GM12878 (cell line): Measurements from ENCODE around the gene DIO3. TPM values are rescaled to one million over a fixed set of nuclear protein-coding genes. Genes with fewer than 3 reads are reported as not detected.

Experiments used
- ATAC-seq: fragments of 200-7000 bp; cut with Tn5 transposase; 3 replicates; pipeline ENCODE4 v1.9.1; 2020; ENCODE audit warnings: mild to moderate bottlenecking, moderate library complexity
- BruUV-seq: library from RNA; stranded (reverse); fragments of 400-500 nt; replicated peaks from 2 replicates; lab custom pipeline; 2021; lab: Mats Ljungman, UMichigan
- CTCF ChIA-PET: fragments of 300-600 bp; sonication (Branson Sonifier 250); formaldehyde crosslinking; extraction: SDS; loops from one replicate; lab custom pipeline; 2021; ENCODE audit warnings: inconsistent platforms; lab: Yijun Ruan, JAX
- POLR2A ChIA-PET: fragments of 350-600 bp; formaldehyde crosslinking; extraction: SDS; loops from one replicate; lab custom pipeline; 2021; ENCODE audit warnings: inconsistent platforms; lab: Charles Lee
- RAD21 ChIA-PET: fragments of 300-600 bp; sonication (Branson Sonifier 250); formaldehyde crosslinking; loops from one replicate; lab custom pipeline; 2023; ENCODE audit warnings: antibody characterized with exemption; ENCODE audit not compliant: unreplicated experiment; lab: Charles Lee
- SMC1A ChIA-PET: fragments of 300-600 bp; sonication (Branson Sonifier 250); formaldehyde crosslinking; loops from one replicate; lab custom pipeline; 2023; ENCODE audit not compliant: unreplicated experiment, uncharacterized antibody; lab: Charles Lee
- DNase-seq: peaks from one replicate; pipeline ENCODE4 v3.0.0-alpha.2; 2011; ENCODE audit warnings: low read depth, low spot score
- FAIRE-seq: peaks from 3 replicates; lab custom pipeline; 2011; peaks lifted over from hg19 to GRCh38; lab: Jason Lieb, UNC
- H2AFZ ChIP-seq: 2 replicates; pipeline ENCODE4 v1.6.0; 2011; ENCODE audit warnings: low read depth, low read length, control low read depth; ENCODE audit not compliant: control insufficient read depth
- H3K27ac ChIP-seq: 2 replicates; pipeline ENCODE4 v1.5.1; 2011; ENCODE audit warnings: control low read depth; ENCODE audit not compliant: control insufficient read depth, insufficient read depth
- H3K27me3 ChIP-seq, 2 experiments: replicated peaks in 1 of 2; 2 replicates each; pipeline versions ENCODE4 v1.6.0 to v1.6.1; 2011; ENCODE audit warnings: low read length in 1 of 2; ENCODE audit not compliant: control insufficient read depth in 2 of 2, insufficient read depth in 2 of 2
- H3K36me3 ChIP-seq, 2 experiments: 2 replicates each; pipeline ENCODE4 v1.5.1; 2011; ENCODE audit warnings: low read length in 1 of 2; ENCODE audit not compliant: control insufficient read depth in 2 of 2, insufficient read depth in 2 of 2
- H3K4me1 ChIP-seq: 2 replicates; pipeline ENCODE4 v1.6.1; 2011; ENCODE audit warnings: mild to moderate bottlenecking, low read length, moderate library complexity, mixed read lengths; ENCODE audit not compliant: control insufficient read depth, insufficient read depth
- H3K4me2 ChIP-seq: 2 replicates; pipeline ENCODE4 v1.6.0; 2011; ENCODE audit warnings: control low read depth; ENCODE audit not compliant: control insufficient read depth, insufficient read depth
- H3K4me3 ChIP-seq: fragments of 200-600 bp; sonication (generic); 2 replicates; pipeline ENCODE4 v1.5.1; 2016
- H3K79me2 ChIP-seq: 2 replicates; pipeline ENCODE4 v1.6.0; 2011; ENCODE audit warnings: low read length; ENCODE audit not compliant: control insufficient read depth, insufficient read depth
- H3K9ac ChIP-seq: 2 replicates; pipeline ENCODE4 v1.8.0; 2011; ENCODE audit warnings: low read length, control low read depth, mixed read lengths; ENCODE audit not compliant: control insufficient read depth, insufficient read depth
- H3K9me3 ChIP-seq: replicated peaks from 3 replicates; pipeline ENCODE4 v1.5.1; 2011; ENCODE audit warnings: mild to moderate bottlenecking, low read length; ENCODE audit not compliant: control insufficient read depth, insufficient read depth
- H4K20me1 ChIP-seq: 2 replicates; pipeline ENCODE4 v1.6.0; 2011; ENCODE audit not compliant: control insufficient read depth, insufficient read depth
- EGR1 ChIP-seq, 2 experiments: IDR thresholded peaks; 1 replicate in 1 of 2; 2 replicates in 1 of 2; pipeline ENCODE4 v1.6.1; 2011 to 2012; ENCODE audit warnings: low read depth in 2 of 2, low read length in 2 of 2, borderline replicate concordance in 1 of 2, mild to moderate bottlenecking in 1 of 2, moderate library complexity in 1 of 2
- IKZF1 ChIP-seq: fragments of 450-650 bp; conservative IDR thresholded peaks from 2 replicates; pipeline ENCODE4 v1.6.1; 2017; ENCODE audit warnings: antibody characterized with exemption, mild to moderate bottlenecking
- JUND ChIP-seq: IDR thresholded peaks from 2 replicates; pipeline ENCODE4 v1.6.1; 2012; ENCODE audit warnings: low read depth, mild to moderate bottlenecking, low read length, improper control_type of control experiment, moderate library complexity
- SRF ChIP-seq, 2 experiments: IDR thresholded peaks; 2 replicates each; pipeline ENCODE4 v1.6.1; 2011; ENCODE audit warnings: low read depth in 2 of 2, low read length in 2 of 2, mild to moderate bottlenecking in 1 of 2, moderate library complexity in 1 of 2
- SUPT20H ChIP-seq: IDR thresholded peaks from 2 replicates; pipeline ENCODE4 v1.6.1; 2011; ENCODE audit warnings: low read depth, mild to moderate bottlenecking, low read length, moderate library complexity, borderline replicate concordance; ENCODE audit not compliant: control insufficient read depth
- TCF3 ChIP-seq: IDR thresholded peaks from 2 replicates; pipeline ENCODE4 v1.6.1; 2012; ENCODE audit warnings: low read depth, mild to moderate bottlenecking, low read length, borderline replicate concordance; ENCODE audit not compliant: insufficient read depth
- ZSCAN29 ChIP-seq: fragments of 450-650 bp; IDR thresholded peaks from 2 replicates; pipeline ENCODE4 v1.6.1; 2017; ENCODE audit warnings: mild to moderate bottlenecking, moderate library complexity
- WGBS: methylation state at CpG from one replicate; pipeline ENCODE4 v1.1.6; 2016; ENCODE audit warnings: low lambda C conversion rate; ENCODE audit not compliant: insufficient replicate concordance, insufficient coverage; ENCODE audit errors: missing lambda C conversion rate; 5-methylcytosine and 5-hydroxymethylcytosine counted together
- in situ Hi-C: fragments of 300-500 bp; cut with MboI; formaldehyde crosslinking; loops from 9 replicates; pipeline ENCODE4 v1.14.3; 2018; ENCODE audit warnings: mixed read lengths
- intact Hi-C: fragments of 100-400 bp; cut with micrococcal nuclease; formaldehyde crosslinking; loops from one replicate; pipeline ENCODE4 v1.14.2; 2022; ENCODE audit not compliant: unreplicated experiment
- polyA plus RNA-seq, 11 experiments: library from polyadenylated mRNA; depleted of rRNA in 4 of 11; unstranded in 6 of 11; stranded (reverse) in 5 of 11; fragments of >200 nt; fragmentation: Nextera tagmentation in 4 of 11; fragmentation: Illumina TruSeq in 1 of 11; extraction: Ambion mirVana in 4 of 11; extraction: Trizol in 1 of 11; gene quantifications; 1 replicate in 1 of 11; 2 replicates in 10 of 11; pipeline versions ENCODE4 v1.2.1 to v1.2.3, GENCODE V29; 2011 to 2016; ENCODE audit warnings: inconsistent platforms in 2 of 11, missing spikeins in 2 of 11, low read depth in 1 of 11
- total RNA-seq, 4 experiments: library from RNA; depleted of rRNA in 3 of 4; stranded (reverse); fragments of >200 nt in 3 of 4; fragmentation: Illumina TruSeq in 1 of 4; extraction: Trizol in 1 of 4; gene quantifications; 2 replicates each; pipeline versions ENCODE4 v1.2.1 to v1.2.3, GENCODE V29; 2013 to 2021
- TF ChIP-seq, protein P1 (sequence below): fragments of 450-650 bp; conservative IDR thresholded peaks from 2 replicates; pipeline ENCODE4 v1.6.1; 2017; ENCODE audit warnings: mild to moderate bottlenecking, moderate library complexity
- TF ChIP-seq, protein P2 (sequence below), 3 experiments: IDR thresholded peaks in 2 of 3; conservative IDR thresholded peaks in 1 of 3; 2 replicates each; pipeline ENCODE4 v1.5.1; 2011; ENCODE audit warnings: low read depth in 3 of 3, low read length in 3 of 3, mild to moderate bottlenecking in 3 of 3, control low read depth in 2 of 3, moderate library complexity in 2 of 3, inconsistent platforms in 1 of 3, mixed read lengths in 1 of 3; ENCODE audit not compliant: control insufficient read depth in 2 of 3, insufficient read depth in 1 of 3; ENCODE audit errors: extremely low read depth in 1 of 3
- TF ChIP-seq, protein P3 (sequence below): fragments of 150-350 bp; IDR thresholded peaks from 2 replicates; pipeline ENCODE4 v1.6.1; 2014; ENCODE audit warnings: mild to moderate bottlenecking, low read depth, low read length
- TF ChIP-seq, protein P4 (sequence below): IDR thresholded peaks from 2 replicates; pipeline ENCODE4 v1.6.1; 2011; ENCODE audit warnings: borderline replicate concordance, low read depth, mild to moderate bottlenecking, moderate library complexity, low read length; ENCODE audit not compliant: insufficient read depth, poor library complexity, severe bottlenecking

DIO3 gene
- total and polyA plus RNA-seq, 10 of the 15 experiments (the other 5 are each of a cell fraction or from before 2014, with no cell fraction given) = not detected

DNA sequence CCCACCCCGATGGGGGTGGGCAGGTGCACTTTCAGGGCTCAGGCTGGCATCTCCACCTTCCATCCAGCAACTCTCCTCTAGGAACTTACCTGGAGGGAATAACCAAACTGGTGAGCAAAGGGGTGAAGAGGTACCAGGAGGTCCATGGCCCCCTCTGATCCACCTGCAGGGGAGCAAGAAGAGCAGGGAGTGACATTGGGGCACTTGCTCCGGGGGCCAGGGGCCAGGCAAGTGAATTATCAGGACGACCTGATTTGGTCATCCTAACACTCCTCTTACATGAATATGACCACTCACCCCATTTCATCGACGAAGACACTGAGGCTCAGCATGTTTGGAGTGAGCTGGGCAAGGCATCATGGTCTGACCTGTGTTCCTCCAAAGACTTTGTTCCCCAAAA lies 6.0 kb downstream of the DIO3 start:
- intact Hi-C loops (no loop called here), in situ Hi-C loops (no loop called here)
- BruUV-seq = no TSS peak
- Histone ChIP-seq H4K20me1 (no peaks in the 10 kb centered on the region), H3K79me2 (no peaks in the 10 kb centered on the region), H3K36me3 (no peaks in the 10 kb centered on the region), H3K9ac (no peak overlapping the region), H3K27ac (no peak overlapping the region), H3K4me1 (no peaks in the 10 kb centered on the region), H3K4me3 (no peak overlapping the region), H3K27me3 (peaks cover 0 to 4% of the 10 kb centered on the region in 2 experiments; a peak in 2 of 4 replicates), H2AFZ (no peak overlapping the region), H3K9me3 (no peaks in the 10 kb centered on the region; the same call in 2 of the 3 replicates), H3K4me2 (no peak overlapping the region)
- ChIA-PET SMC1A (no interaction called here), RAD21 (no interaction called here), POLR2A (no interaction called here), CTCF (no interaction called here)
- ATAC-seq (no peak), FAIRE-seq (no peak), DNase-seq (no peak)
- TF ChIP-seq ZSCAN29 = no peak
- no peak for TF ChIP-seq IKZF1
- no peak for TF ChIP-seq JUND
- TF ChIP-seq, protein P1, sequence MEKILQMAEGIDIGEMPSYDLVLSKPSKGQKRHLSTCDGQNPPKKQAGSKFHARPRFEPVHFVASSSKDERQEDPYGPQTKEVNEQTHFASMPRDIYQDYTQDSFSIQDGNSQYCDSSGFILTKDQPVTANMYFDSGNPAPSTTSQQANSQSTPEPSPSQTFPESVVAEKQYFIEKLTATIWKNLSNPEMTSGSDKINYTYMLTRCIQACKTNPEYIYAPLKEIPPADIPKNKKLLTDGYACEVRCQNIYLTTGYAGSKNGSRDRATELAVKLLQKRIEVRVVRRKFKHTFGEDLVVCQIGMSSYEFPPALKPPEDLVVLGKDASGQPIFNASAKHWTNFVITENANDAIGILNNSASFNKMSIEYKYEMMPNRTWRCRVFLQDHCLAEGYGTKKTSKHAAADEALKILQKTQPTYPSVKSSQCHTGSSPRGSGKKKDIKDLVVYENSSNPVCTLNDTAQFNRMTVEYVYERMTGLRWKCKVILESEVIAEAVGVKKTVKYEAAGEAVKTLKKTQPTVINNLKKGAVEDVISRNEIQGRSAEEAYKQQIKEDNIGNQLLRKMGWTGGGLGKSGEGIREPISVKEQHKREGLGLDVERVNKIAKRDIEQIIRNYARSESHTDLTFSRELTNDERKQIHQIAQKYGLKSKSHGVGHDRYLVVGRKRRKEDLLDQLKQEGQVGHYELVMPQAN = no peak
- no peak for TF ChIP-seq SRF (IDR thresholded peaks at IDR 0.05; ENCODE audit: low read depth in 2 of 2, low read length in 2 of 2)
- TF ChIP-seq, protein P2, sequence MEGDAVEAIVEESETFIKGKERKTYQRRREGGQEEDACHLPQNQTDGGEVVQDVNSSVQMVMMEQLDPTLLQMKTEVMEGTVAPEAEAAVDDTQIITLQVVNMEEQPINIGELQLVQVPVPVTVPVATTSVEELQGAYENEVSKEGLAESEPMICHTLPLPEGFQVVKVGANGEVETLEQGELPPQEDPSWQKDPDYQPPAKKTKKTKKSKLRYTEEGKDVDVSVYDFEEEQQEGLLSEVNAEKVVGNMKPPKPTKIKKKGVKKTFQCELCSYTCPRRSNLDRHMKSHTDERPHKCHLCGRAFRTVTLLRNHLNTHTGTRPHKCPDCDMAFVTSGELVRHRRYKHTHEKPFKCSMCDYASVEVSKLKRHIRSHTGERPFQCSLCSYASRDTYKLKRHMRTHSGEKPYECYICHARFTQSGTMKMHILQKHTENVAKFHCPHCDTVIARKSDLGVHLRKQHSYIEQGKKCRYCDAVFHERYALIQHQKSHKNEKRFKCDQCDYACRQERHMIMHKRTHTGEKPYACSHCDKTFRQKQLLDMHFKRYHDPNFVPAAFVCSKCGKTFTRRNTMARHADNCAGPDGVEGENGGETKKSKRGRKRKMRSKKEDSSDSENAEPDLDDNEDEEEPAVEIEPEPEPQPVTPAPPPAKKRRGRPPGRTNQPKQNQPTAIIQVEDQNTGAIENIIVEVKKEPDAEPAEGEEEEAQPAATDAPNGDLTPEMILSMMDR (IDR thresholded peaks at IDR 0.05 in 2 of 3, conservative IDR thresholded peaks at IDR 0.05 in 1 of 3; ENCODE audit: control insufficient read depth in 2 of 3, extremely low read depth in 1 of 3, insufficient read depth in 1 of 3, low read depth in 3 of 3, low read length in 3 of 3) = no peak
- TF ChIP-seq, protein P3, sequence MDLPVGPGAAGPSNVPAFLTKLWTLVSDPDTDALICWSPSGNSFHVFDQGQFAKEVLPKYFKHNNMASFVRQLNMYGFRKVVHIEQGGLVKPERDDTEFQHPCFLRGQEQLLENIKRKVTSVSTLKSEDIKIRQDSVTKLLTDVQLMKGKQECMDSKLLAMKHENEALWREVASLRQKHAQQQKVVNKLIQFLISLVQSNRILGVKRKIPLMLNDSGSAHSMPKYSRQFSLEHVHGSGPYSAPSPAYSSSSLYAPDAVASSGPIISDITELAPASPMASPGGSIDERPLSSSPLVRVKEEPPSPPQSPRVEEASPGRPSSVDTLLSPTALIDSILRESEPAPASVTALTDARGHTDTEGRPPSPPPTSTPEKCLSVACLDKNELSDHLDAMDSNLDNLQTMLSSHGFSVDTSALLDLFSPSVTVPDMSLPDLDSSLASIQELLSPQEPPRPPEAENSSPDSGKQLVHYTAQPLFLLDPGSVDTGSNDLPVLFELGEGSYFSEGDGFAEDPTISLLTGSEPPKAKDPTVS = no peak
- TF ChIP-seq EGR1 (IDR thresholded peaks at IDR 0.05; ENCODE audit: borderline replicate concordance in 1 of 2, low read depth in 2 of 2, low read length in 2 of 2) = no peak
- no peak for TF ChIP-seq SUPT20H
- TF ChIP-seq TCF3 = no peak
- TF ChIP-seq, protein P4, sequence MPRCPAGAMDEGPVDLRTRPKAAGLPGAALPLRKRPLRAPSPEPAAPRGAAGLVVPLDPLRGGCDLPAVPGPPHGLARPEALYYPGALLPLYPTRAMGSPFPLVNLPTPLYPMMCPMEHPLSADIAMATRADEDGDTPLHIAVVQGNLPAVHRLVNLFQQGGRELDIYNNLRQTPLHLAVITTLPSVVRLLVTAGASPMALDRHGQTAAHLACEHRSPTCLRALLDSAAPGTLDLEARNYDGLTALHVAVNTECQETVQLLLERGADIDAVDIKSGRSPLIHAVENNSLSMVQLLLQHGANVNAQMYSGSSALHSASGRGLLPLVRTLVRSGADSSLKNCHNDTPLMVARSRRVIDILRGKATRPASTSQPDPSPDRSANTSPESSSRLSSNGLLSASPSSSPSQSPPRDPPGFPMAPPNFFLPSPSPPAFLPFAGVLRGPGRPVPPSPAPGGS = no peak
- 36% methylated on average over 5 of the region's 5 CpGs for WGBS
